Right renal cortex interstitium (tissue), 3 donors: ENCODE measurements around the gene CCDC154. TPM values are rescaled to one million over a fixed set of nuclear protein-coding genes. Genes with fewer than 3 reads are reported as not detected.

Experiments used
- DNase-seq, 3 donors: peaks; one replicate each; pipeline ENCODE4 v3.0.0-alpha.2; 2013; ENCODE audit warnings: low read depth in 3 of 3, low spot score in 2 of 3
- polyA plus RNA-seq, 3 donors: library from polyadenylated mRNA; unstranded; fragments of 120-200 nt; gene quantifications; one replicate each; pipeline ENCODE4 v1.2.1, GENCODE V29; 2013; ENCODE audit not compliant: insufficient read length in 3 of 3

CCDC154 gene
- polyA plus RNA-seq, 3 donors = 1.0 to 1.7 (median 1.5) TPM

- no peak for DNase-seq
These were observed 49.9 kb downstream of the CCDC154 start for GRCh38 chr16:1394367-1394951.

- no peak for DNase-seq
These were observed 50.7 kb downstream of the CCDC154 start for GRCh38 chr16:1393613-1394176.

GRCh38 chr16:1392826-1393225 is 51.5 kb downstream of the CCDC154 start:
- DNase-seq = no peak

- DNase-seq = no peak
These were observed 54.0 kb downstream of the CCDC154 start for GRCh38 chr16:1390239-1390779.

- DNase-seq = no peak
These were observed 54.6 kb downstream of the CCDC154 start for GRCh38 chr16:1389762-1390161.

GRCh38 chr16:1387331-1387730 is 57.0 kb downstream of the CCDC154 start:
- DNase-seq = no peak

- no peak for DNase-seq
These were observed 59.1 kb downstream of the CCDC154 start for GRCh38 chr16:1385232-1385631.

Other genes starting within 250 kb of the CCDC154 start
- under 1 TPM; 0.49 to 0.71 (median 0.54) TPM for gene TPSG1, start 219.3 kb downstream of the CCDC154 start, polyA plus RNA-seq
- under 1 TPM in 1 of 3 donors, not detected in 2; 0.15 TPM for gene TPSB2, start 214.4 kb downstream of the CCDC154 start, polyA plus RNA-seq
- gene TPSAB1, start 203.9 kb downstream of the CCDC154 start, polyA plus RNA-seq = not detected
- not detected for gene TPSD1, start 188.5 kb downstream of the CCDC154 start, polyA plus RNA-seq
- gene UBE2I, start 134.9 kb downstream of the CCDC154 start, polyA plus RNA-seq = 100 to 1,000 TPM; 147 to 155 (median 151) TPM
- gene BAIAP3, start 110.9 kb downstream of the CCDC154 start, polyA plus RNA-seq = 1 to 10 TPM; 3.3 to 5.1 (median 5.1) TPM
- 10 to 100 TPM; 33.5 to 47.5 (median 38.1) TPM for gene TSR3, start 92.7 kb downstream of the CCDC154 start, polyA plus RNA-seq
- 10 to 100 TPM; 51.7 to 54.5 (median 53.1) TPM for gene GNPTG, start 92.6 kb downstream of the CCDC154 start, polyA plus RNA-seq
- gene UNKL, start 29.9 kb downstream of the CCDC154 start, polyA plus RNA-seq = 10 to 100 TPM; 11.1 to 14.0 (median 13.8) TPM
- 10 to 100 TPM; 13.7 to 14.9 (median 14.5) TPM for gene UQCC4, start 23.8 kb downstream of the CCDC154 start, polyA plus RNA-seq
- gene PERCC1, start 13.5 kb downstream of the CCDC154 start, polyA plus RNA-seq = not detected
- gene CLCN7, start 30.5 kb upstream of the CCDC154 start, polyA plus RNA-seq = 10 to 100 TPM; 36.6 to 42.1 (median 39.4) TPM
- gene PTX4, start 44.4 kb upstream of the CCDC154 start, polyA plus RNA-seq = not detected
- gene TELO2, start 48.8 kb upstream of the CCDC154 start, polyA plus RNA-seq = 10 to 100 TPM; 23.2 to 29.3 (median 26.1) TPM
- gene TMEM204, start 89.1 kb upstream of the CCDC154 start, polyA plus RNA-seq = 10 to 100 TPM; 16.8 to 21.4 (median 18.8) TPM
- 10 to 100 TPM; 33.9 to 39.1 (median 34.0) TPM for gene IFT140, start 167.5 kb upstream of the CCDC154 start, polyA plus RNA-seq
- 10 to 100 TPM; 16.0 to 17.6 (median 16.4) TPM for gene CRAMP1, start 167.8 kb upstream of the CCDC154 start, polyA plus RNA-seq
- 10 to 100 TPM; 80.4 to 87.2 (median 81.1) TPM for gene JPT2, start 233.7 kb upstream of the CCDC154 start, polyA plus RNA-seq